M059J (cell line): ENCODE measurements around the gene PTGIS. TPM values are rescaled to one million over a fixed set of nuclear protein-coding genes. Genes with fewer than 3 reads are reported as not detected.

Experiments used
- DNase-seq: peaks from one replicate; pipeline ENCODE4 v3.0.0-alpha.2; 2012; ENCODE audit warnings: low read depth
- total RNA-seq: library from RNA; depleted of rRNA; stranded (reverse); fragments of >200 nt; shearing (Covaris generic); gene quantifications from 2 replicates; pipeline ENCODE4 v1.2.3, GENCODE V29; 2014

Gene PTGIS
- total RNA-seq, 1 experiment from 2014 or later, result 0.07 TPM

- DNase-seq, result no peak
These were observed 71.2 kb downstream of the PTGIS start for GRCh38 chr20:49496553-49497397.

GRCh38 chr20:49496043-49496442 lies 71.9 kb downstream of the PTGIS start:
- DNase-seq, result no peak

- DNase-seq, result no peak
These were observed 77.2 kb downstream of the PTGIS start for GRCh38 chr20:49490689-49491088.

GRCh38 chr20:49489688-49490087 lies 78.2 kb downstream of the PTGIS start:
- no peak for DNase-seq

- DNase-seq, result no peak
These were observed 81.9 kb downstream of the PTGIS start for GRCh38 chr20:49486064-49486463.

GRCh38 chr20:49485563-49485962 lies 82.4 kb downstream of the PTGIS start:
- DNase-seq, result no peak

- peak; percentile 78 for DNase-seq
These were observed 83.5 kb downstream of the PTGIS start for GRCh38 chr20:49484180-49485140.

- no peak for DNase-seq
These were observed 84.2 kb downstream of the PTGIS start for GRCh38 chr20:49483696-49484123.

GRCh38 chr20:49483018-49483695 lies 84.8 kb downstream of the PTGIS start:
- no peak for DNase-seq

GRCh38 chr20:49482621-49483017 lies 85.3 kb downstream of the PTGIS start, which contains the start of gene KCNB1:
KCNB1 (minus strand) TSS chr20:49482668; CDS start chr20:49482480, 188 bp downstream.
- DNase-seq, result peak; percentile 50

- no peak for DNase-seq
These were observed 85.8 kb downstream of the PTGIS start for GRCh38 chr20:49482173-49482572.

- no peak for DNase-seq
These were observed 86.8 kb downstream of the PTGIS start for GRCh38 chr20:49481116-49481515.

GRCh38 chr20:49480236-49480635 lies 87.7 kb downstream of the PTGIS start:
- DNase-seq, result no peak

- DNase-seq, result no peak
These were observed 88.2 kb downstream of the PTGIS start for GRCh38 chr20:49479785-49480184.

- DNase-seq, result no peak
These were observed 88.9 kb downstream of the PTGIS start for GRCh38 chr20:49478754-49479689.

- no peak for DNase-seq
These were observed 89.7 kb downstream of the PTGIS start for GRCh38 chr20:49478266-49478665.

- DNase-seq, result no peak
These were observed 90.7 kb downstream of the PTGIS start for GRCh38 chr20:49477200-49477599.

- peak; percentile 24 for DNase-seq
These were observed 92.0 kb downstream of the PTGIS start for GRCh38 chr20:49476016-49476355.

GRCh38 chr20:49475292-49476015 lies 92.5 kb downstream of the PTGIS start:
- DNase-seq, result no peak

- no peak for DNase-seq
These were observed 96.5 kb downstream of the PTGIS start for GRCh38 chr20:49471397-49471796.
